Astrocyte of the cerebellum (primary cell): Measurements from ENCODE around the gene RIN1.

ENCODE experiments used
- DNase-seq: peaks from one replicate; pipeline ENCODE4 v3.0.0-alpha.2; 2011; ENCODE audit warnings: low read depth
- H3K4me3 ChIP-seq: 2 replicates; pipeline ENCODE4 v1.5.1; 2011; ENCODE audit warnings: mild to moderate bottlenecking, low read depth, low read length, moderate library complexity
- CTCF ChIP-seq: IDR thresholded peaks from 2 replicates; pipeline ENCODE4 v1.5.1; 2012; ENCODE audit warnings: low read length, low read depth, moderate library complexity, mild to moderate bottlenecking; ENCODE audit errors: missing control alignments
- in situ Hi-C: cut with HindIII; loops from 2 replicates; pipeline ENCODE4 v1.10.0; 2017; ENCODE audit warnings: low sequenced_read_pairs

The RIN1 gene

GRCh38 chr11:66291706-66292542 is 44.3 kb downstream of the RIN1 start, which contains the start of gene TMEM151A:
Gene TMEM151A, plus strand, starts transcription at chr11:66291894. Its CDS starts 120 bp downstream, at chr11:66292014.
- H3K4me3 ChIP-seq = no peak within 1 kb of the TSS
- no peak for DNase-seq
- in situ Hi-C loops = no loop called here

GRCh38 chr11:66291303-66291705 is 44.9 kb downstream of the RIN1 start:
- DNase-seq = no peak
- in situ Hi-C loops = no loop called here
- TF ChIP-seq CTCF = no peak
- H3K4me3 ChIP-seq = no peak overlapping the region

More at GRCh38 chr11:66291706-66292542, 44.3 kb downstream of the RIN1 start, which contains the start of gene TMEM151A:
- TF ChIP-seq CTCF = no peak

GRCh38 chr11:66290330-66290621 is 46.0 kb downstream of the RIN1 start:
- no peak for DNase-seq
- in situ Hi-C loops = no loop called here
- no peak for TF ChIP-seq CTCF
- no peak overlapping the region for H3K4me3 ChIP-seq

- peak; percentile 59 for DNase-seq
- in situ Hi-C loops = no loop called here
- H3K4me3 ChIP-seq = peak overlapping the region; percentile 86
- no peak for TF ChIP-seq CTCF
Observed at GRCh38 chr11:66289548-66290329, 46.5 kb downstream of the RIN1 start.

- in situ Hi-C loops = no loop called here
- TF ChIP-seq CTCF = no peak
- peak within 1 kb of the TSS; percentile 86 for H3K4me3 ChIP-seq
- peak; percentile 99 for DNase-seq
Observed at GRCh38 chr11:66288671-66289547, 47.3 kb downstream of the RIN1 start, which contains the start of gene YIF1A. Gene YIF1A, minus strand, starts transcription at chr11:66289143. Its CDS starts 158 bp downstream, at chr11:66288985.
